ENCODE data around the gene PCSK6.
"Not testable (repeated sequence)": the region's sequence is repeated elsewhere in the genome, so short reads cannot be mapped to it uniquely, and the experiment has no call there.

The PCSK6 gene

GRCh38 chr15:101406526-101407195 is 82.8 kb downstream of the PCSK6 start:
- DNase-seq: no peak

DNA sequence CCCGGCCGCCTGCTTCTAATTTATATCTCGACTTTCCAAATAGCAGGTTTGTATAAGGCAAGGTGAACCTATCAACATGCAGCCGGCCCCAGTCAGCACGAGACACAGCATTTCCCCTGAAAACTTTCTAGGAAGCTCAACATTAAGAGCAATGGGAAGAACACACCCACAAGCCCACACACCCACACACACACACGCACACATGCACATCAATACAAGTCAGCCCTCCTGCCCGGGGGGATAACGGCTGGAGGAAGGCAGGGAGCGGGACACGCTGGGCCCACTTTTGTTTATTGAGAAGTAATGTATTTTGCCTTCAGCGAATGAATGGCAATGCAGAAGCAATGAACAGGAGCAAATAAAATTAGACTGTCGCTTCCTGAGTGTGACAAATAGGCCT is 83.5 kb downstream of the PCSK6 start:
- no peak for DNase-seq

GRCh38 chr15:101404245-101404644 is 85.3 kb downstream of the PCSK6 start:
- no peak for DNase-seq

- DNase-seq: not testable (repeated sequence)
Measured at GRCh38 chr15:101402883-101403282, 86.6 kb downstream of the PCSK6 start.

DNA sequence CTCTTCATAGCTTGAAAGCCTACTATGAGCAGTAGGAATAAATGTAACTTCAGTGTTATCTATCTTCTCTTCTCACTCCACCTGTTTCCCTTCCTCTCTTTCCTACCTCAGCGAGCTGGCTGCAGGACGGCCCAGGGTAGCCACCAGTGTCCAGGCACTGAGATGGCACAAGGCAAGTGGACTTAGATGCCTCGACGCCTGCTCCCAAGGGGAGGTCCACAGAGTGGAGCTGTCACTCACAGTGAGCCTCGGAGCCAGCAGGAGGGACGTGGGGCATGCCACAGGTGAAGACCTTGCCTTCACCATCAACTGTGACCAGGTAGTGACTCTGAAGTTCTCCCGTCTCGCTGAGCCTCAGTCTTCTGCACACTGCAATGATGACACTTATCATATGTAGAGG is 88.2 kb downstream of the PCSK6 start:
- no peak for DNase-seq

GRCh38 chr15:101399431-101399830 is 90.1 kb downstream of the PCSK6 start:
- DNase-seq: no peak

DNA sequence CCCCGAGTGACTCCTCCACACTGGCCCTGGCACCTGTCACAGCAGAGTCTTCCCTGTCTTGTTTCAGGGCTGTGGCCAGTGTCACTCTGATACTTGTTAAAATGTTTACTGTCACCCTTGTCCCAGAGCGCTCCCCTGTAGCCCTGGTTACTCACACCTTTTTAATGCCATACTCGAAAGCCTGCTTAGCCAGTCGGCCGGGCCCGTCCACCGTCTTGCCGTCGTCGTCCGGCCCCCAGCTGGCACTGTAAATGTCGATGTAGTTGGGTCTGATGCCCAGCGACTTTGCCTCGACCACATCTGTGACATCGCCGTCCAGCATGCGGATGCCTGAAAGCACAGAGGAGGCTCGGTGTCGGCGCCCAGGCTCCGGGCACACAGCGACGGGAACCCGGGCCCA is 91.3 kb downstream of the PCSK6 start:
- no peak for DNase-seq

- no peak for DNase-seq
Measured at GRCh38 chr15:101397521-101398003, 91.9 kb downstream of the PCSK6 start.

- DNase-seq: no peak
Measured at GRCh38 chr15:101396484-101397261, 92.8 kb downstream of the PCSK6 start.

DNA sequence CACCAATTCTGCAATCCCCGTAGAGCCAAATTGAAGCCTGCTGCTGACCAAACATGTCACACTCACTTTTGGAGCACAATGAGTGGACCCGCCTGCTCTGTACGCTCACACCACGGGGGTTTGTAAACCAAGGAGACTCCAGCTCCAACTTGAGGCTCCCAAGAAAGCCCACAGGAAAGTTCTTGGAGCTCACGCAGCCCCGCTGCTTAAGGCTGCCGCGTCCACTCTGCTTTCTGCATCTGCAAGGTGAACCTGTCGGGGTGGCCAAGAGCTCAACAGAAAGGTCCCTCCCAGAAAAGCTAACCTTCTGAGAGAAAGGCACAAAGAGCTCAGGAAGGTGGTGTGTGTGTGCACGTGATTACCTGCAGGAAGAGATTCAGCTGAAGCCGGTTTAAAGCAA is 94.9 kb downstream of the PCSK6 start:
- DNase-seq: no peak

DNA sequence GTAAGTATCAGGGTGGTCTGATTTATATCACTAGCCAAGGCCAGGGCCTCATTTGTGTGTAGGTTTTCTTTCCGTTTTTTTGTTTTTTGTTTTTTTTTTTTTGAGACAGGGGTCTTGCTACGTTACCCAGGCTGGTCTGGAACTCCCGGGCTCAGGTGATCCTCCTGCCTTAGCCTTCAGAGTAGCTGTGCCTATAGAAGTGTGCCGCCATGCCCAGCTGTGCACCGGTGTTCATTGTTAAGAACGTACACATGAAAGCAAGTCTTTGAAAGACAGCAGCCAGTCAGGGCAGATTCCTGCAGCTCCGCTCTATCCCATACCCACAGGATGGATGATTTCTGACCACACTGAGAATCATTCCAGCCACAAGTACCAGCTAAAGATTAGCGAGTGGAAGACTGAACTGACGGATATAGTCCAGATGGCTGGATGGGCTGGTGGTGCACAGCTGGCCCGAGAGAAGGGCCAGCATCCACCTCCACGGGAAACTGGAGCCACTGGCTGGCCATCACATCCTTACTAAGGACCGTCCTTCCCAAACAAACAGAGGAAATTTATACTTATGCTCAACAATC is 95.4 kb downstream of the PCSK6 start:
- no peak for DNase-seq

- DNase-seq: no peak
Measured at GRCh38 chr15:101393172-101393571, 96.3 kb downstream of the PCSK6 start.

- no peak for DNase-seq
Measured at GRCh38 chr15:101391981-101392640, 97.4 kb downstream of the PCSK6 start.

- DNase-seq: no peak
Measured at GRCh38 chr15:101391431-101391830, 98.1 kb downstream of the PCSK6 start.

- DNase-seq: no peak
Measured at GRCh38 chr15:101390462-101390861, 99.0 kb downstream of the PCSK6 start.

GRCh38 chr15:101390060-101390459 is 99.4 kb downstream of the PCSK6 start:
- no peak for DNase-seq

GRCh38 chr15:101389362-101389761 is 100.1 kb downstream of the PCSK6 start:
- no peak for DNase-seq

GRCh38 chr15:101388046-101388445 is 101.5 kb downstream of the PCSK6 start:
- DNase-seq: no peak

DNA sequence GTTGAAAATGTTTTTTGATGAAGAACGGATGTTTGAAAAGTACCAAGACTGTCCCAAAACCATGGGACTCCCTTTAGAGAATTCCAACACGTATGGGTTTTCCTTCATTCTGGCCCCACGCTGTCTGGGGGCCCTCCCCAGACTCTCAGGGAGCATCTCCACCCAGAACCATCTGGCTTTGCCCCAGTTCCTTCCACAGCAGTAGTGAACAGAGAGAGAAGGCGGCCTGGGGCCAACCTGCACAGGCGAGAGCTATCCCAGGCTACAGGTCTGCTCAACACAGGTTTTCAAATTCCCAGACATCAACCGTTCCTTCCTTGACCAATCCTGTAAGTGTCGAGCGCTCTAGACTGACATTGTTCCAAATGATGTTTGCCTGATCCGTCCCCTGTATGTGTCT is 101.9 kb downstream of the PCSK6 start:
- DNase-seq: no peak

DNA sequence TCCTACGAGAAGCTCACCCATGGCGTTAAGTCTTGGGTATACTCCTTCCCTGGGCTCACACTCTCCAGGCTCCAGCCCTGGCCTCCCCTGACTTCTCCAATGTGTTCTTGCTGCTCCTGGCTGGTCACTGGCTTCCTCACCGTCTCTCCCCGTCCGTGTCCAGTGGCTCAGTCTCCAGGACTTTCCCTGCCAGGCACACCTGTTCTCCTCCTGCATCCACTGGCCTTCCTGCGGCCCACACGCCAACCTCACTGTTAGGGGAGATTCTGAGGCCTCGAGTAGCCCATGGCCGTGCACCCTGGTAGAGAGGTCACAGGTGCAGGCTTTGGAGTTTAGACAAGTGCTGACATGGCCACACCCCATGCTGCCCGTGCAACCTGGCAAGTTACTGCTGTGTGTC is 102.5 kb downstream of the PCSK6 start:
- DNase-seq: no peak

- no peak for DNase-seq
Measured at GRCh38 chr15:101386006-101386405, 103.5 kb downstream of the PCSK6 start.

GRCh38 chr15:101384276-101384675 is 105.2 kb downstream of the PCSK6 start:
- DNase-seq: no peak

Measured in amygdala (tissue), 56 donors.